ENCODE measurements around the gene IFT22. TPM values are rescaled to one million over a fixed set of nuclear protein-coding genes. Genes with fewer than 3 reads are reported as not detected.

The IFT22 gene
- total and polyA plus RNA-seq, 2 of the 8 experiments (the other 6 are each of a cell fraction or from before 2014, with no cell fraction given) = 17.7 to 18.9 TPM

DNA sequence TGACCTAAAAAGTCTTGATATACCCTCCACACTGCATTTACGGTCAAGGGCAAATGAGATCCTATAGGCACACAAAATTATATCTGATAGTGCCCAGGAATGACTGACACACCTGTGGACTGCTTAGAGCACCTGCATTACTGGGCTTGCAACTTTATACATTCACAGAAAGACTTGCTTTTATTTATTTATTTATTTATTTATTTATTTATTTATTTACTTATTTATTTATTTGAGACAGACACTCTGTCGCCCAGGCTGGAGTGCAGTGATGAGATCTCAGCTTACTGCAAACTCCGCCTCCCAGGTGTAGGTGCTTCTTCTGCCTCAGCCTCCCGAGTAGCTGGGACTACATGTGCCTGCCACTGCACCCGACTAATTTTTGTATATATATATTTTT, 6.5 kb upstream of the IFT22 start (continued):
- TF ChIP-seq TEAD4 (IDR thresholded peaks at IDR 0.05; ENCODE audit: low read depth, low read length) = no peak

All from H1 (cell line).